Motor neuron (in vitro differentiated cells): ENCODE data around the gene MTERF1. TPM values are rescaled to one million over a fixed set of nuclear protein-coding genes. Genes with fewer than 3 reads are reported as not detected.
"Not testable (repeated sequence)": the region's sequence is repeated elsewhere in the genome, so short reads cannot be mapped to it uniquely, and the experiment has no call there.

ENCODE experiments used
- ATAC-seq, 8 experiments: fragments of 200-7000 bp; cut with Tn5 transposase; replicated peaks in 6 of 8; 2 replicates each; pipeline ENCODE4 v1.8.0; 2021; ENCODE audit warnings: mild to moderate bottlenecking in 8 of 8, moderate library complexity in 8 of 8
- H3K27ac ChIP-seq, 2 donors: fragments of 250-450 bp; sonication (Bioruptor Pico); 2 replicates each; pipeline ENCODE4 v1.9.0; 2021; ENCODE audit warnings: antibody characterized with exemption in 2 of 2, mild to moderate bottlenecking in 2 of 2, moderate library complexity in 1 of 2
- H3K4me1 ChIP-seq, 2 donors: fragments of 250-450 bp; sonication (Bioruptor Pico); replicated peaks in 1 of 2; 2 replicates each; pipeline ENCODE4 v1.6.1; 2021; ENCODE audit warnings: antibody characterized with exemption in 2 of 2, mild to moderate bottlenecking in 2 of 2, moderate library complexity in 1 of 2
- H3K4me3 ChIP-seq, 5 donors: fragments of 250-450 bp; sonication (Bioruptor Pico); 2 replicates each; pipeline ENCODE4 v1.9.0; 2021; ENCODE audit warnings: antibody characterized with exemption in 5 of 5, mild to moderate bottlenecking in 5 of 5, moderate library complexity in 4 of 5
- WGBS, 10 experiments: fragments of 450-650 bp; shearing (Covaris generic); methylation state at CpG; one replicate each; pipeline ENCODE4 v1.0.0; 2022; 5-methylcytosine and 5-hydroxymethylcytosine counted together
- in situ Hi-C, 9 experiments: fragments of 400-800 bp; cut with MboI; loops; one replicate each; pipeline ENCODE4 v1.15.0; 2021; ENCODE audit warnings: low sequenced_read_pairs in 9 of 9, low pct_unique_long_range_greater_than_20kb in 2 of 9; ENCODE audit not compliant: unreplicated experiment in 9 of 9
- total RNA-seq, 8 experiments: library from RNA; unstranded; fragments of 300-600 nt; gene quantifications; 2 replicates each; pipeline versions ENCODE4 v1.2.3 to v1.2.4, GENCODE V29; 2022

Gene MTERF1
- total RNA-seq, 8 experiments from 2014 or later: 12.3 to 22.3 (median 15.8) TPM

DNA sequence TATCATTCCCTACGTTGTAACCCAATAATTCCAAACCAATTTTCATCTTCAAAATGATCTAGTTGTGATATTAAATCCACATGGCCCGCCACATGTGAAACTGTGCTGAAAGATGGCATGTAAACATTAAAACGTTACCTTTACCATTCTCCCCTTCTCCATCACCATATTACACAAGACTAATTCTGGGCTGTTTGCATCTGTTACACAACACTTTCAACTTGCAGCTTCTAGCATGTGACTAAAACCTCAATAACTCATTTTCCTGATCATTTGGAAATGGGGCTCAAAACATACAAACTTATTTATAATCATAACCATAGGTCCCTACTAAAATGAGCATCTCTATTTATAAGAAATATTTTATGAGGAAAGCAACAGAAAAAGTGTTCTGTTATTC, 4.7 kb downstream of the MTERF1 start:
- H3K27ac ChIP-seq: no peak overlapping the region
- in situ Hi-C loops: loop anchor here in 2 of 9 experiments (25.0 kb wide), 2 partner anchors 161 to 789 kb away; no protein-coding TSS in a partner anchor
- peaks cover 0 to 7% of the 10 kb centered on the region in 2 donors for H3K4me1 ChIP-seq
- WGBS, 10 experiments: 60 to 100% (median 91%) methylated on average over 2 to 3 of the region's 3 CpGs
- H3K4me3 ChIP-seq: no peak overlapping the region
- no peak for ATAC-seq

GRCh38 chr7:91872928-91873327, 7.6 kb downstream of the MTERF1 start:
- no peak for ATAC-seq
- H3K4me3 ChIP-seq: no peak overlapping the region
- H3K4me1 ChIP-seq: no peaks in the 10 kb centered on the region
- in situ Hi-C loops: no loop called here
- H3K27ac ChIP-seq: no peak overlapping the region

DNA sequence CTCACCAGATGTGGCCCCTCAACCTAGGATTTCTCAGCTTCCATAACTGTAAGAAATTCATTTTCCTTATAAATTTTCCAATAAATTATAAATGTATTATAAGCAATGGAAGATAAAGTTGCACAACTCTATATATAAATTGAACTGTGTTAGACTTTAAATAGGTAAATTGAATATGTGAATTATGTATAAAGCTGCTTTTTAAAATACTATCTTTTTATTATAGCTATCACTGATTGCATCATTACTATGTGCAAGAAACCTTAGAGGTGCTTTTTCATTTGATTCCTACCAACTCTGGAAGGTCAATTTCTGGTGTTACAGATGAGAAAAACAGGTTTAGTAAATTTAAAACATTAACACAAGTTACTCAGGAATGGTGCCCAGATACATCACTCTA, 8.4 kb downstream of the MTERF1 start:
- no peak overlapping the region for H3K4me3 ChIP-seq
- in situ Hi-C loops: no loop called here
- ATAC-seq: no peak
- no peaks in the 10 kb centered on the region for H3K4me1 ChIP-seq
- no peak overlapping the region for H3K27ac ChIP-seq

GRCh38 chr7:91869661-91870060, 10.8 kb downstream of the MTERF1 start:
- 88 to 100% (median 100%) methylated on average over 1 of the region's 1 CpG; no CpG with 5 or more reads in 3 of the 10 experiments for WGBS, 10 experiments
- Histone ChIP-seq H3K4me3 (no peak overlapping the region), H3K4me1 (no peaks in the 10 kb centered on the region), H3K27ac (no peak overlapping the region)
- no peak for ATAC-seq
- in situ Hi-C loops: no loop called here

DNA sequence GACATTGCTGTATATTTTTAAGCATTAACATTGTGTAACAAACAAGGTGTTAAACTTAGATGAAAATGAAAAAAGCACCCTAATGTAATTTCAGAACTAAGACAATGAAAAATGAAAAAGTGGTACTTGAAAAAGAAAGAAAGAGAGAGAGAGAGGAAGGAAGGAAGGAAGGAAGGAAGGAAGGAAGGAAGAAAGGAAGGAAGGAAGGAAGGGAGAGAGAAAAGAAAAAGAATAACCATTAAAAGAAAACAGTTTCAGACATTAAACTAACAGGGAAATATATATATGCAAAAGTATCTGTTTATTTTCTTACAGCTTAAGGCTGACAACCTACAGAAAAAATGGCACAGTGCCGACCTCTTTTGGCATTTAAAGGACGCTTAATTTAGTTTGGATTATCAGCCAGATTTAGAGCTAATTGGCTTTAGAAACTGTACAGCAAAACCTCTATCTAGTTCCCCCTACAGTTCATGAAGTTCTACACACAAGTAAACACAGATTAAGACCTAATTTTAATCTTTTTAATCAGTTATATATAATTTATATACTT, 13.8 kb downstream of the MTERF1 start:
- 25 to 71% (median 45%) methylated on average over 1 to 2 of the region's 2 CpGs; no CpG with 5 or more reads in 3 of the 10 experiments for WGBS, 10 experiments
- ATAC-seq: no peak
- in situ Hi-C loops: no loop called here
- H3K4me1 ChIP-seq: no peaks in the 10 kb centered on the region
- H3K27ac ChIP-seq: no peak overlapping the region
- H3K4me3 ChIP-seq: no peak overlapping the region

- in situ Hi-C loops: no loop called here
- ATAC-seq: no peak
- 58 to 100% (median 95%) methylated on average over 1 to 2 of the region's 2 CpGs for WGBS, 10 experiments
Measured at GRCh38 chr7:91865511-91865910, 15.0 kb downstream of the MTERF1 start.

DNA sequence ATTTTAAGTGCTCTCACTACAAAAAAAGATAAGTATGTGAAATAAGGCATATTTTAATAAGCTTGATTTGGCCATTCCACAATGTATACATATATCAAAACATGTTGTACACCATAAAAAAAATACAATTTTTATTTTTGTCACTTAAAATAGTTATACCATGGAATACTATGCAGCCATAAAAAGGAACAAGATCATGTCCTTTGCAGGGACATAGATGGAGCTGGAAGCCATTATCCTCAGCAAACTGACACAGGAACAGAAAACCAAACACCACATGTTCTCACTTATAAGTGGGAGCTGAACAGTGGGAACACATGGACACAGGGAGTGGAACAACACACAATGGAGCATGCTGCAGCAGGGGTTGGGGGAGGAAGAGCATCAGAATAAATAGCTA, 15.9 kb downstream of the MTERF1 start:
- H3K4me3 ChIP-seq, H3K27ac ChIP-seq, H3K4me1 ChIP-seq, in situ Hi-C loops, ATAC-seq: not testable (repeated sequence)

More at GRCh38 chr7:91865511-91865910, 15.0 kb downstream of the MTERF1 start:
- H3K27ac ChIP-seq: no peak overlapping the region
- H3K4me1 ChIP-seq: no peaks in the 10 kb centered on the region
- H3K4me3 ChIP-seq: no peak overlapping the region

DNA sequence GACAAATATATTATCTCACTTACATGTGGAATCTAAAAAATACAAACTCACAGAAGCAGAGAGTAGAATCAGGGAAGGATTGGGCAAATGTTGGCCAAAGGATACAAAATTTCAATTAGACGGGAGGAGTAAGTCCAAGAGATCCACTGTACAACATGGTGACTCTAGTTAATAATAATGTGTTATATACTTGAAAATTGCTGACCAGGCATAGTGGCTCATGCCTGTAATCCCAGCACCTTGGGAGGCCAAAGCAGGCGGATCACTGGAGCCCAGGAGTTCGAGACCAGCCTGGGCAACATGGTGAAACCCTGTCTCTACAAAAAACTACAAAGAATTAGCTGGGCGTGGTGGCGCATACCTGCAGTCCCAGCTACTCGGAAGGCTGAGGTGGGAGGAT, 16.4 kb downstream of the MTERF1 start:
- no peak overlapping the region for H3K4me3 ChIP-seq
- 92 to 100% (median 100%) methylated on average over 1 to 4 of the region's 6 CpGs; no CpG with 5 or more reads in 2 of the 10 experiments for WGBS, 10 experiments
- in situ Hi-C loops: no loop called here
- no peaks in the 10 kb centered on the region for H3K4me1 ChIP-seq
- no peak overlapping the region for H3K27ac ChIP-seq
- ATAC-seq: no peak

DNA sequence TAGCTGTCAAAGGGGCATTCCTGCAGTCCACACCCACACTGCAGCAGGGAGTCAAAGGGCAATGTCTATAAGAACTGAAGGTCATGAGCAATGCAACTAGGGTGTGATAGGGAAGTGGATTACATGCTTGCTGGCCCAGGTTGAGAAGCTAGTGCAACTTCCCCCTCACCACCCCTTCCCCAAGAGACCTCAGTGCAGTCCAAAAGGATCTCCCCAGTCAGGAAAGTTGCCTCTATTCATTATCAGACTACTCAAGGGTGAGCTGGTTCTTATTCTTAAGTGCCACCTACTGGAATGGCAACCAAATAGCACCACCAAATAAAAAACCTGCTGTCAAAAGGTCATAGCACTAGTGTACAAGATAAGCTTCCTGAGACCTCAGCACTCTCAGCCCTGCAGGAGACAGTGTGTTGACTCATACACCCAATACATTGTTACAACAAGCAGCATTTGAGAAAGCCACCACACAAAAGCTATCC, 28.2 kb downstream of the MTERF1 start:
- peak in 3 of 8 experiments; percentile 29 to 56 (median 38) for ATAC-seq
- H3K4me1 ChIP-seq: peaks cover 8 to 9% of the 10 kb centered on the region in 2 donors
- in situ Hi-C loops: no loop called here
- no peak overlapping the region for H3K4me3 ChIP-seq
- no peak overlapping the region for H3K27ac ChIP-seq

GRCh38 chr7:91850455-91850854, 30.0 kb downstream of the MTERF1 start:
- in situ Hi-C loops: no loop called here
- H3K4me3 ChIP-seq: no peak overlapping the region
- peaks cover 9 to 10% of the 10 kb centered on the region in 2 donors for H3K4me1 ChIP-seq
- ATAC-seq: no peak
- H3K27ac ChIP-seq: no peak overlapping the region

DNA sequence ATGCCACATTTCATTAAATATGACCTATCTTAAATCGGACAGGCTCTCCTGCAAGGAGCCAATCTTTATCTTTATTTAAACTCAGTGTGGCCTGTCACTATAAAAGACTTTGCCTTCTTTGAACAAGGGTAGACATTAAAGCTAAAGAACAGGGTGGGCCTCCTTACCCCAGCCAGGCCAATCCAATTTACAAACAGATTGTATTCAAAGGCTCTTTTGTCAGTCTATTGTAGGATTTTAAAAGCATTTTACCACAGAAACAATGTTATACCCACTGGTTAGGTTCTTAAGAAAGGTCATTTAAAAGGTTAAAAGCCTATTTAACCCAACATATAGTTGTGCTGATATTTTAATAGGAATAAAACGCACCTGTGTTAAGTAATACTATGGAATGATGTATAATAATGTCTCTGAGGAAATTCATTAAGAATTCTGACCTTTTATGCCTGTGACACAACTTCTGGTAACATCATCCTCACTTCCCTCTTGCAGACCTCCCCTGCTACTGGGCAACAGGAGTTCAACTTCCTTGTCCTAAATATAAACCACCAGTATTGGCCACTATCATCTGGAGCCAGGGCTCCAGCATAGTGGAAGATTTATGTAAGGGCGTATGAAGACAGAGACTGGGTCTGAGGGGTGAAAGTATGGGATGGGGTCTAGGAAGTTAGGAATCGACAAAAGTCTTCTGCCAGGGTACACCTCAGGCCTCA, 32.5 kb downstream of the MTERF1 start:
- ATAC-seq: peak in 2 of 8 experiments; percentile 27 to 37
- in situ Hi-C loops: no loop called here

GRCh38 chr7:91847231-91847630, 33.3 kb downstream of the MTERF1 start:
- H3K4me1 ChIP-seq: peaks cover 9 to 10% of the 10 kb centered on the region in 2 donors
- H3K4me3 ChIP-seq: no peak overlapping the region
- no peak for ATAC-seq
- 33 to 83% (median 70%) methylated on average over 1 to 4 of the region's 4 CpGs for WGBS, 10 experiments
- in situ Hi-C loops: no loop called here
- no peak overlapping the region for H3K27ac ChIP-seq

More for the DNA sequence above, 32.5 kb downstream of the MTERF1 start:
- no peak overlapping the region for H3K4me3 ChIP-seq
- 17 to 100% (median 71%) methylated on average over 1 to 4 of the region's 4 CpGs; no CpG with 5 or more reads in 1 of the 10 experiments for WGBS, 10 experiments
- peaks cover 9 to 10% of the 10 kb centered on the region in 2 donors for H3K4me1 ChIP-seq
- H3K27ac ChIP-seq: no peak overlapping the region

DNA sequence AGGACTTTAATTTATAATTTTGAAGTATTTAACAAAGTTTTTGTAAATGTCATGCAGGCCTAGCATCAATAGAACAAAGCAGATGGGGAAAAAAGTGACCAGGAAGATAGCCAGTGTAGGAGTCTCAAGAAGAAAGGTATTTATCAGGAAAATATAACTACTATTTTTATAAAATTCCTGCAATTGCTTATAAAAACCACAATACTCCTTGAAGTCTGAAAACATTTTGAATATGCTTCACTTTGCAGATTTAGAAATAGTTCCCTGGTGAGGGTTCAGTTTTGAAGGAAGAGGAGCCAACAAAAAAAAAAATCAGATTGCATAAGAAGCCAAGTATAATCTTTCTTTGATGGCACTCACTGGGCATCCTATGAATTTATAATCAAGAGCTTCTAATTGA, 34.1 kb downstream of the MTERF1 start:
- no peak overlapping the region for H3K27ac ChIP-seq
- H3K4me3 ChIP-seq: no peak overlapping the region
- in situ Hi-C loops: no loop called here
- no peak for ATAC-seq
- H3K4me1 ChIP-seq: peaks cover 9 to 10% of the 10 kb centered on the region in 2 donors

- in situ Hi-C loops: no loop called here
- Histone ChIP-seq H3K27ac (no peak overlapping the region), H3K4me3 (no peak overlapping the region), H3K4me1 (peaks cover 9 to 10% of the 10 kb centered on the region in 2 donors)
- no peak for ATAC-seq
- 50 to 100% (median 83%) methylated on average over 1 to 2 of the region's 2 CpGs; no CpG with 5 or more reads in 3 of the 10 experiments for WGBS, 10 experiments
Measured at GRCh38 chr7:91843831-91844230, 36.7 kb downstream of the MTERF1 start.
